SK-N-SH (cell line): ENCODE data around the gene FAM234A. TPM values are rescaled to one million over a fixed set of nuclear protein-coding genes. Genes with fewer than 3 reads are reported as not detected.

Experiments
- CTCF ChIA-PET: fragments of 300-600, 350-600 bp; formaldehyde crosslinking; extraction: SDS; loops from one replicate; lab custom pipeline; 2021; lab: Yijun Ruan, JAX
- POLR2A ChIA-PET: fragments of 350-600 bp; sonication (Branson Sonifier 250); formaldehyde crosslinking; extraction: SDS; loops from one replicate; lab custom pipeline; 2020; ENCODE audit warnings: antibody characterized with exemption, inconsistent platforms; lab: Yijun Ruan, JAX
- DNase-seq: peaks from one replicate; pipeline ENCODE4 v3.0.0; 2012
- H2AFZ ChIP-seq: fragments of 200-600 bp; sonication (generic); 2 replicates; pipeline ENCODE4 v1.8.1; 2016; ENCODE audit warnings: antibody characterized with exemption, mild to moderate bottlenecking, low read depth
- H3F3A ChIP-seq: fragments of 200-600 bp; sonication (generic); replicated peaks from 2 replicates; pipeline ENCODE3; 2016; ENCODE audit warnings: antibody characterized with exemption, mild to moderate bottlenecking; ENCODE audit not compliant: insufficient read depth
- H3K27ac ChIP-seq, 2 experiments: fragments of 200-500 bp in 1 of 2; fragments of 200-600 bp in 1 of 2; sonication (Bioruptor generic) in 1 of 2; sonication (generic), shearing (Covaris generic) in 1 of 2; 2 replicates each; pipeline versions ENCODE4 v1.5.1 to v1.6.1; 2014 to 2016; ENCODE audit warnings: low read depth in 2 of 2, inconsistent platforms in 1 of 2, low read length in 1 of 2, mild to moderate bottlenecking in 1 of 2, mixed read lengths in 1 of 2
- H3K27me3 ChIP-seq: fragments of 200-600 bp; sonication (generic), shearing (Covaris generic); 2 replicates; pipeline ENCODE4 v1.6.1; 2016; ENCODE audit warnings: mixed run types; ENCODE audit not compliant: insufficient read depth
- H3K36me3 ChIP-seq, 2 experiments: fragments of 200-500 bp in 1 of 2; fragments of 200-600 bp in 1 of 2; sonication (Bioruptor generic) in 1 of 2; sonication (generic) in 1 of 2; replicated peaks in 1 of 2; 2 replicates each; pipeline versions ENCODE3 to v1.5.1; 2014 to 2016; ENCODE audit warnings: low read length in 1 of 2, mild to moderate bottlenecking in 1 of 2; ENCODE audit not compliant: insufficient read depth in 2 of 2, control insufficient read depth in 1 of 2
- H3K4me1 ChIP-seq, 2 experiments: fragments of 200-500 bp in 1 of 2; fragments of 200-600 bp in 1 of 2; sonication (Bioruptor generic) in 1 of 2; sonication (generic), shearing (Covaris generic) in 1 of 2; 2 replicates each; pipeline versions ENCODE4 v1.5.1 to v1.6.1; 2014 to 2016; ENCODE audit warnings: low read depth in 1 of 2, low read length in 1 of 2, mixed run types in 1 of 2; ENCODE audit not compliant: insufficient read depth in 2 of 2, control insufficient read depth in 1 of 2
- H3K4me2 ChIP-seq: fragments of 200-600 bp; sonication (generic), shearing (Covaris generic); 2 replicates; pipeline ENCODE4 v1.6.1; 2017; ENCODE audit warnings: mixed run types
- H3K4me3 ChIP-seq, 2 experiments: fragments of 200-500 bp in 1 of 2; fragments of 200-600 bp in 1 of 2; sonication (Bioruptor generic) in 1 of 2; sonication (generic), shearing (Covaris generic) in 1 of 2; 2 replicates each; pipeline versions ENCODE4 v1.5.1 to v1.8.1; 2014 to 2016; ENCODE audit warnings: low read depth in 2 of 2, inconsistent platforms in 1 of 2, low read length in 1 of 2, mild to moderate bottlenecking in 1 of 2, mixed read lengths in 1 of 2, moderate library complexity in 1 of 2
- H3K79me2 ChIP-seq: fragments of 200-600 bp; sonication (generic); 2 replicates; pipeline ENCODE4 v1.8.1; 2017; ENCODE audit warnings: mild to moderate bottlenecking; ENCODE audit not compliant: insufficient read depth
- H3K9ac ChIP-seq: fragments of 200-600 bp; sonication (generic); 2 replicates; pipeline ENCODE4 v1.6.1; 2017; ENCODE audit warnings: mixed run types
- H3K9me2 ChIP-seq: fragments of 200-600 bp; sonication (generic); 2 replicates; pipeline ENCODE4 v1.6.1; 2017; ENCODE audit warnings: mixed run types
- H3K9me3 ChIP-seq: fragments of 200-600 bp; sonication (generic); 2 replicates; pipeline ENCODE4 v1.6.1; 2017; ENCODE audit warnings: mixed run types, mild to moderate bottlenecking, moderate library complexity
- H4K20me1 ChIP-seq: fragments of 200-600 bp; sonication (generic); 2 replicates; pipeline ENCODE4 v1.6.1; 2017; ENCODE audit warnings: mild to moderate bottlenecking, mixed run types; ENCODE audit not compliant: insufficient read depth
- EZH2phosphoT487 ChIP-seq: fragments of 200-600 bp; sonication (generic); IDR thresholded peaks from 2 replicates; pipeline ENCODE4 v1.6.1; 2017; ENCODE audit warnings: low read depth, mixed run types, mild to moderate bottlenecking, antibody characterized with exemption, moderate library complexity, borderline replicate concordance
- FOSL2 ChIP-seq: IDR thresholded peaks from 2 replicates; pipeline ENCODE4 v1.4.0; 2012; ENCODE audit warnings: low read depth, mild to moderate bottlenecking, moderate library complexity, borderline replicate concordance
- JUND ChIP-seq: IDR thresholded peaks from 2 replicates; pipeline ENCODE4 v1.4.0; 2012
- MEF2A ChIP-seq: IDR thresholded peaks from 2 replicates; pipeline ENCODE4 v1.4.0; 2012; ENCODE audit warnings: low read depth, borderline replicate concordance
- NFIC ChIP-seq: IDR thresholded peaks from 2 replicates; pipeline ENCODE4 v1.4.0; 2012; ENCODE audit warnings: borderline replicate concordance
- POLR2AphosphoS5 ChIP-seq: IDR thresholded peaks from 2 replicates; pipeline ENCODE4 v1.6.1; 2012; ENCODE audit warnings: low read depth, low read length
- RAD21 ChIP-seq: IDR thresholded peaks from 2 replicates; pipeline ENCODE4 v1.6.1; 2012; ENCODE audit warnings: mild to moderate bottlenecking, low read length
- REST ChIP-seq: IDR thresholded peaks from 2 replicates; pipeline ENCODE4 v1.6.1; 2012; ENCODE audit warnings: mild to moderate bottlenecking, low read depth, low read length, moderate library complexity
- RFX5 ChIP-seq: IDR thresholded peaks from 2 replicates; pipeline ENCODE4 v1.6.1; 2012; ENCODE audit warnings: mild to moderate bottlenecking, improper control_type of control experiment, low read length
- SIN3A ChIP-seq: IDR thresholded peaks from 2 replicates; pipeline ENCODE4 v1.6.1; 2012; ENCODE audit warnings: low read depth, mild to moderate bottlenecking, low read length, moderate library complexity, borderline replicate concordance
- SMC3 ChIP-seq: IDR thresholded peaks from 2 replicates; pipeline ENCODE4 v1.6.1; 2012; ENCODE audit warnings: low read depth, low read length, improper control_type of control experiment
- TAF1 ChIP-seq: IDR thresholded peaks from 2 replicates; pipeline ENCODE4 v1.6.1; 2012; ENCODE audit warnings: low read depth, mild to moderate bottlenecking, low read length, moderate library complexity, borderline replicate concordance
- TCF12 ChIP-seq: IDR thresholded peaks from 2 replicates; pipeline ENCODE4 v1.4.0; 2012
- TEAD4 ChIP-seq: IDR thresholded peaks from 2 replicates; pipeline ENCODE4 v1.4.0; 2012; ENCODE audit warnings: mild to moderate bottlenecking, borderline replicate concordance; ENCODE audit not compliant: insufficient read depth
- USF1 ChIP-seq: IDR thresholded peaks from 2 replicates; pipeline ENCODE4 v1.4.0; 2012; ENCODE audit warnings: low read depth, borderline replicate concordance
- USF2 ChIP-seq: fragments of 150-350 bp; IDR thresholded peaks from 2 replicates; pipeline ENCODE4 v1.6.1; 2017; ENCODE audit warnings: antibody characterized with exemption, low read length, low read depth, borderline replicate concordance
- YY1 ChIP-seq: IDR thresholded peaks from 2 replicates; pipeline ENCODE4 v1.4.0; 2012; ENCODE audit warnings: low read depth, mild to moderate bottlenecking
- WGBS: methylation state at CpG from one replicate; pipeline ENCODE4 v1.1.6; 2017; ENCODE audit warnings: low lambda C conversion rate; 5-methylcytosine and 5-hydroxymethylcytosine counted together
- polyA plus RNA-seq, 3 experiments: library from polyadenylated mRNA; depleted of rRNA; stranded (reverse); fragments of >200 nt; gene quantifications; 2 replicates each; pipeline ENCODE4 v1.2.3, GENCODE V29; 2012

Gene FAM234A
- polyA plus RNA-seq, 1 of the 3 experiments (the other 2 are of a cell fraction), result 126 TPM

DNA sequence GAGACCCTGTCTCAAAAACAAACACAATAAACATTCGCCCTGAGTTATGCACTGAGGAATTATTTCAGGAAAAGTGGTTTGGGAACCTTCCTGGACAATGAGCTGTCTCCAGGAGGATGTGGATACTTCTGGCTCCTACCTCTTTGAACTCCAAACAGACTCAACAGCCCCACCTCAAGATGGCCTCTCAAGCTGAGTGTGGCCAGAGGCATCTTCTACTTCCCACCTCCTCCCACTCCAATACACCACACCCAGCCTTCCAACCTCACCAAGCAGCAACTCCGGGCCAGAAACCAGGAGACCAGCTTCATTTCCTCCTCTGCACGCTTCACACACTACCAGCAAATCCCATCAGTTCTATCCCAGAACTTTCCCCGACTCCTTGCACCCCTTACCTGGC lies 42.8 kb upstream of the FAM234A start:
- WGBS, result 99% methylated on average over 4 of the region's 4 CpGs
- no peak overlapping the region for H3K4me3 ChIP-seq
- no peaks in the 10 kb centered on the region for H3K4me1 ChIP-seq
- peaks cover 12% of the 10 kb centered on the region; the same call in 1 of the 2 replicates for H4K20me1 ChIP-seq
- H3K79me2 ChIP-seq, result no peaks in the 10 kb centered on the region
- no peak for TF ChIP-seq RAD21
- ChIA-PET POLR2A (no interaction called here), CTCF (interaction anchor here (1.0 to 4.9 kb wide), 4 partner anchors 10 to 126 kb away, joined by 5 to 44 read pairs (median 6); partner anchors contain the start of gene HBQ1)
- no peak overlapping the region for H3K27ac ChIP-seq
- H3K9me2 ChIP-seq, result no peaks in the 10 kb centered on the region
- H3F3A ChIP-seq, result peaks cover 13% of the 10 kb centered on the region
- no peak overlapping the region for H3K9ac ChIP-seq
- no peak for DNase-seq
- no peaks in the 10 kb centered on the region for H3K9me3 ChIP-seq
- no peaks in the 10 kb centered on the region for H3K27me3 ChIP-seq
- no peak overlapping the region for H2AFZ ChIP-seq
- peaks cover 36 to 59% of the 10 kb centered on the region in 2 experiments for H3K36me3 ChIP-seq
- no peak overlapping the region for H3K4me2 ChIP-seq

GRCh38 chr16:192686-193085 lies 41.9 kb upstream of the FAM234A start:
- Histone ChIP-seq H3K4me1 (no peaks in the 10 kb centered on the region), H3K9me2 (no peaks in the 10 kb centered on the region), H3K4me2 (no peak overlapping the region), H3K4me3 (no peak overlapping the region), H3K9me3 (no peaks in the 10 kb centered on the region), H3K27me3 (no peaks in the 10 kb centered on the region), H2AFZ (no peak overlapping the region), H3K79me2 (peaks cover 7% of the 10 kb centered on the region; the same call in 1 of the 2 replicates), H3K36me3 (peaks cover 43 to 58% of the 10 kb centered on the region in 2 experiments), H3F3A (peaks cover 13% of the 10 kb centered on the region), H3K9ac (no peak overlapping the region), H4K20me1 (peaks cover 9% of the 10 kb centered on the region; the same call in 1 of the 2 replicates), H3K27ac (no peak overlapping the region)
- CTCF ChIA-PET, result interaction anchor here (0.6 to 4.9 kb wide), 5 partner anchors 11 to 127 kb away, joined by 3 to 44 read pairs (median 5); partner anchors contain the start of gene HBQ1
- TF ChIP-seq REST (no peak), SIN3A (no peak), JUND (no peak), SMC3 (no peak), FOSL2 (no peak)
- 97% methylated on average over 11 of the region's 11 CpGs for WGBS
- no peak for DNase-seq
- POLR2A ChIA-PET, result no interaction called here

DNA sequence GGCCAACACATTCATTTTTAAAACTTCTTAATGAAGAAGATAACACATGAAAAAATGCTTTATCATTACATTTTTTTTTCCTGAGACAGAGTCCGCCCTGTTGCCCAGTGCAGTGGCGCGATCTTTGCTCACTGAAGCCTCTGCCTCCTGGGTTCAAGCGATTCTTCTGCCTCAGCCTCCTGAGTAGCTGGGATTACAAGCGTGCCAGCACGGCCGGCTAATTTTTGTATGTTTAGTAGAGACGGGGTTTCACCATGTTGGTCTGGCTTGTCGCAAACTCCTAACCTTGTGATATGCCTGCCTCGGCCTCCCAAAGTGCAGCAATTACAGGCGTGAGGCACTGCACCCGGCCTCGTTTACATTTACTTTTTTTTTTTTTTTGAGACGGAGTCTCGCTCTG lies 41.2 kb upstream of the FAM234A start:
- no peaks in the 10 kb centered on the region for H3K9me2 ChIP-seq
- H3K4me2 ChIP-seq, result no peak overlapping the region
- ChIA-PET POLR2A (no interaction called here), CTCF (interaction anchor here (1.2 to 4.9 kb wide), 2 partner anchors 12 to 128 kb away, joined by 5 to 44 read pairs; partner anchors contain the start of gene HBQ1)
- no peak overlapping the region for H3K27ac ChIP-seq
- H3F3A ChIP-seq, result peaks cover 13% of the 10 kb centered on the region
- peaks cover 9% of the 10 kb centered on the region; the same call in 1 of the 2 replicates for H4K20me1 ChIP-seq
- H3K27me3 ChIP-seq, result no peaks in the 10 kb centered on the region
- no peak overlapping the region for H2AFZ ChIP-seq
- H3K4me1 ChIP-seq, result no peaks in the 10 kb centered on the region
- H3K79me2 ChIP-seq, result peaks cover 8% of the 10 kb centered on the region; the same call in 1 of the 2 replicates
- no peak for DNase-seq
- H3K4me3 ChIP-seq, result no peak overlapping the region
- H3K9me3 ChIP-seq, result no peaks in the 10 kb centered on the region
- no peak overlapping the region for H3K9ac ChIP-seq
- WGBS, result 96% methylated on average over 15 of the region's 15 CpGs
- peaks cover 51 to 61% of the 10 kb centered on the region in 2 experiments for H3K36me3 ChIP-seq
- TF ChIP-seq YY1 (no peak), USF2 (no peak), TEAD4 (no peak), USF1 (no peak), EZH2phosphoT487 (no peak), POLR2AphosphoS5 (no peak), NFIC (no peak), MEF2A (no peak), TAF1 (no peak), TCF12 (no peak), RFX5 (no peak)
